Stimulated activated CD4-positive, alpha-beta T cell treated with anti-CD3 and anti-CD28 coated beads, Interleukin-12 subunit alpha, Interleukin-12 subunit beta, amount 100 ng/mL, for 24 hours (primary cell): ENCODE results near the gene SCRT2.
"Not testable (repeated sequence)": the region's sequence is repeated elsewhere in the genome, so short reads cannot be mapped to it uniquely, and the experiment has no call there.

Source experiments
- DNase-seq, 2 experiments: peaks; one replicate each; pipeline ENCODE4 v3.0.0-alpha.2; 2020; ENCODE audit warnings: low read depth in 2 of 2

Gene SCRT2

GRCh38 chr20:701401-702129 is 26.0 kb upstream of the SCRT2 start:
- no peak for DNase-seq

- no peak for DNase-seq
These were observed 24.3 kb upstream of the SCRT2 start for GRCh38 chr20:699811-700338.

- no peak for DNase-seq
These were observed 23.7 kb upstream of the SCRT2 start for GRCh38 chr20:699342-699741.

GRCh38 chr20:698276-698675 is 22.7 kb upstream of the SCRT2 start:
- no peak for DNase-seq

- DNase-seq: no peak
These were observed 22.2 kb upstream of the SCRT2 start for GRCh38 chr20:697826-698225.

GRCh38 chr20:695165-695866 is 19.7 kb upstream of the SCRT2 start:
- no peak for DNase-seq

GRCh38 chr20:694496-694895 is 18.9 kb upstream of the SCRT2 start:
- no peak for DNase-seq

GRCh38 chr20:693786-694185 is 18.2 kb upstream of the SCRT2 start:
- DNase-seq: not testable (repeated sequence)

- no peak for DNase-seq
These were observed 16.4 kb upstream of the SCRT2 start for GRCh38 chr20:692044-692443.

- no peak for DNase-seq
These were observed 14.3 kb upstream of the SCRT2 start for GRCh38 chr20:689947-690346.

- no peak for DNase-seq
These were observed 13.7 kb upstream of the SCRT2 start for GRCh38 chr20:689348-689747.

- DNase-seq: no peak
These were observed 13.2 kb upstream of the SCRT2 start for GRCh38 chr20:688809-689212.

GRCh38 chr20:687468-688203 is 12.0 kb upstream of the SCRT2 start:
- DNase-seq: no peak

GRCh38 chr20:684676-685319 is 9.2 kb upstream of the SCRT2 start:
- DNase-seq: no peak

GRCh38 chr20:682123-682522 is 6.5 kb upstream of the SCRT2 start:
- DNase-seq: no peak

- no peak for DNase-seq
These were observed 5.1 kb upstream of the SCRT2 start for GRCh38 chr20:680638-681187.

GRCh38 chr20:677957-678356 is 2.4 kb upstream of the SCRT2 start:
- no peak for DNase-seq

- no peak for DNase-seq
These were observed 1.4 kb upstream of the SCRT2 start for GRCh38 chr20:676967-677366.

- DNase-seq: no peak
These were observed 824 bp upstream of the SCRT2 start for GRCh38 chr20:676315-676937.

GRCh38 chr20:675033-675452 is 559 bp downstream of the SCRT2 start:
- DNase-seq: no peak

GRCh38 chr20:673603-674001 is 2.0 kb downstream of the SCRT2 start:
- DNase-seq: no peak
